Hematopoietic multipotent progenitor cell treated with erythropoietin and hydrocortisone succinate and interleukin-3 and kit ligand, for 4 days (in vitro differentiated cells): ENCODE data around the gene ANKRD29.
"Not testable (repeated sequence)": the region's sequence is repeated elsewhere in the genome, so short reads cannot be mapped to it uniquely, and the experiment has no call there.

ENCODE experiments used
- DNase-seq: peaks from one replicate; pipeline ENCODE4 v3.0.0-alpha.2; 2015

Gene ANKRD29

GRCh38 chr18:23613091-23613475, 49.6 kb downstream of the ANKRD29 start:
- not testable (repeated sequence) for DNase-seq

- DNase-seq, result no peak
These were observed 50.1 kb downstream of the ANKRD29 start for GRCh38 chr18:23612434-23613090.

DNA sequence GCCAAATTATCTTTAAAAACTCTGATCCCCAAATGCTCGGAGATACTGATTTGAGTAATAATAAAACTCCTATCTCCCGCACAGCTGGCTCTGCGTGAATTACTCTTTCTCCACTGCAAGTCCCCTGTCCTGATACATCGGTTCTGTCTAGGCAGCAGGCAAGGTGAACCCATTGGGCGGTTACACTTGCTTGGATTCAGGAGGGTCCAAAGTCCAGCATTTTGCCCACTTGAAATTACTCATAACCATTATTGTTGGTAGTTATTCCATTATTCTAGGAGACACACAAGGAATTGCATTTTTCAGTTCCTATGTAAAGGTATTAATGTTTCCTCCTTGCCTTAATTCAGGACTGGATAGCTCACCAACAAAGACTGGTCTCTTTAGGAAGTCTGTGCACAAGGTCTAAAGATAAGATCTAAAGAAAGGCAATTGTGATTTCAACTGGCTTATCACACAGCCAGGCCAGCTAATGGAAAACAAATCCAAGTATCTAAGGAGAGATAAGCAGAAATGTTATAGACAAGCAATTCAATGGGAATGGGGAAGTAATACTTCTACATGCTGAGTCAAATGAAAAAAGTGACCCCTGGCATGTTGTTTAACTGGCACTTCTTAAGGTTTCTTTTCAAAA, 53.2 kb downstream of the ANKRD29 start:
- DNase-seq, result no peak

DNA sequence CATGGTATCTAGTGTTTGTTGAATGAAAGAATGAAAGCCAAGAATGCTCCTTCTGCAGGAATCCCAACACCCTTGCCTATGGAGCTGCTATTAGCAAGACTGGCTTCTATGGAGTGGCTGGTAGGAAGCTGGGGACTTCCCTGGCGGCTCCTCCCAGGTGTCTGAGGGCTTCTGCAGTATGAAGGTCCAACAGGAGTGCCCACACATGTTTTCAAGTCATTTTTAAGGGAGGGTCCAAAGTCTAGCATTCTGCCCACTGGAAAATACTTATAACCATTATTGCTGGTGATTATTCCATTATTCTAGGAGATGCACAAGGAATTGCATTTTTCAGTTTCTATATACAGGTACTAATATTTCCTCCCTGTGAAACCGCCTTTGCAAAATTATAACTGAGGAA, 54.5 kb downstream of the ANKRD29 start:
- DNase-seq, result no peak

DNA sequence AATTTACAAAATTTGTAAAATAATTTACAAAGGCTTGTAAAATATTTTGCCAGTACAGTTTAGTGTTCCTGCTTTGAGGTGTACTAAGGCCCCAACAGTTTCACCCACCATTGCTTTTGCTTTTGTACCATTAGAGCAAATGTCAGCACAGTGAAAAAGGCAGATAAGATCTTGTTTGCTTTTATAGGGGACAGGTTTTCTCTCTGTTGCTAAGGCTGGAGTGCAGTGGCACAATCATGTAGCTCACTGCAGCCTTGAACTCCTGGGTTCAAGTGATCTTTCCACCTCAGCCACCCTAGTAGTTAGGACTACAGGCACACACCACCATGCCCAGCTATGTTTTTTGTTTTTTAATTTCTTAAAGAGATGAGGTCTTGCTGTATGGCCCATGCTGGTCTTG, 56.8 kb downstream of the ANKRD29 start:
- no peak for DNase-seq

DNA sequence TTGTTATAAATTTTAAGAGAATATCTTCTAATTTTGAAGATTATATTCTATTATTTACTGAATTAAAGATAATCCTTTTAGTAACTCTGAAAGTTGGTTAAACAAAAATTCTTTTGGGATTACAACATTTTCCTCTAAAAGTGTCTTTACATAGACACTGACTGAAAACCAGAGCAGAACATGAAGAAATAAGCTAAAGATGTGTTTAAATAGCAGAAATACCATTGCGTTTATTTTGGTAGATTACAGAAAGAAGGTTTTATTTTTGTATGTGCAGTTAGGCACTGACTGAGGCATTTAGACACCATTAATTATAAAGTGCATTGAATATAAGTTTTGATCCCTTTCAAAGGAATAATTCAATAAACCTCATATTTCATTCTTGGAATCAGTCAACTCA, 62.9 kb downstream of the ANKRD29 start:
- no peak for DNase-seq

GRCh38 chr18:23596183-23596582, 66.5 kb downstream of the ANKRD29 start:
- DNase-seq, result no peak

- no peak for DNase-seq
These were observed 67.1 kb downstream of the ANKRD29 start for GRCh38 chr18:23595591-23595990.

- DNase-seq, result no peak
These were observed 69.0 kb downstream of the ANKRD29 start for GRCh38 chr18:23593720-23594119.

DNA sequence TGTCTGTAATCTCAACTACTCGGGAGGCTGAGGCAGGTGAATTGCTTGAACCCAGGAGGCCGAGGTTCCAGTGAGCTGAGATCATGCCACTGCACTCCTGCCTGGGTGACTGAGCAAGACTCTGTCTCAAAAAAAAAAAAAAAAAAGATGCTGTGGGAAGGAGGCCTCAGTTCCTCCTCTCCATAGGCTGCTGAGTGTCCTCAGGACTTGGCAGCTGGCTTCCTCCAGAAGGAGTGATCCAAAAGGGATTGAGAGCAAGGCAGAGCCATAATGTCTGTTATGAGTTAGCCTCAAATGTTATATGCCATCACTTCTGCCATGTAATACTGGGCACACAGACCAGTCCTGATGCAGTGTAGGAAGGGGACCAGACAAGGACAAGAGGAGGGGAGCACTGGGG, 69.8 kb downstream of the ANKRD29 start:
- DNase-seq, result no peak

GRCh38 chr18:23591011-23591410, 71.7 kb downstream of the ANKRD29 start:
- DNase-seq, result no peak

DNA sequence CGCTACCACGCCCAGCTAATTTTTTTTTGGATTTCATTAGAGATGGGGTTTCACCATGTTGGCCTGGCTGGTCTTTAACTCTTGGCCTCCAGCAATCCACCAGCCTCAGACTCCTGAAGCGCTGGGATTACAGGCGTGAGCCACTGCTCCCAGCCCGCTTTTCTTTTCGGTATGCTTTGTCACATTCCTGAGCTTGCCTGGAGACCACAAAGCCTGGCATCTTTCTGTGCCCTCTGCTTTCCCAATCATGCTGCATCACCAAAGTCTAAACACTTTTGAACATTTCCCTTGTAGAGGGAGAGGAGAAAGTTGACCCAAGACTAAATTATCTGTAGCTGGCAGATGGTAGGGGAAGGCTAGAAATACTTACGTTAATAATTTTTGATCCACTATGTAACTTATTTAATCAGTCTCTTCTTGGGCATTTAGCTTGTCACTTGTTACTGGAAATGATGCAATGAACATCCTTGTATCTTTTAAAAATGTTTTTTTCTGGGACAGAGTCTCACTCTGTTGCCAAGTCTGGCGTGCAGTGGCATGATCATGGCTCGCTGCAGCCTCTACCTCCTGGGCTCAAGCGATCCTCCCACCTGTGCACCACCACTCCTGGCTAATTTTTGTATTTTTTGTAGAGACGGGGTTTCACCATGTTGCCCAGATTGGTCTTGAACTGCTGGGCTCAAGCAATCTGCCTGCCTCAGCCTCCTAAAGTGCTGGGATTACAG, 73.7 kb downstream of the ANKRD29 start:
- no peak for DNase-seq

- no peak for DNase-seq
These were observed 75.5 kb downstream of the ANKRD29 start for GRCh38 chr18:23587220-23587642.

DNA sequence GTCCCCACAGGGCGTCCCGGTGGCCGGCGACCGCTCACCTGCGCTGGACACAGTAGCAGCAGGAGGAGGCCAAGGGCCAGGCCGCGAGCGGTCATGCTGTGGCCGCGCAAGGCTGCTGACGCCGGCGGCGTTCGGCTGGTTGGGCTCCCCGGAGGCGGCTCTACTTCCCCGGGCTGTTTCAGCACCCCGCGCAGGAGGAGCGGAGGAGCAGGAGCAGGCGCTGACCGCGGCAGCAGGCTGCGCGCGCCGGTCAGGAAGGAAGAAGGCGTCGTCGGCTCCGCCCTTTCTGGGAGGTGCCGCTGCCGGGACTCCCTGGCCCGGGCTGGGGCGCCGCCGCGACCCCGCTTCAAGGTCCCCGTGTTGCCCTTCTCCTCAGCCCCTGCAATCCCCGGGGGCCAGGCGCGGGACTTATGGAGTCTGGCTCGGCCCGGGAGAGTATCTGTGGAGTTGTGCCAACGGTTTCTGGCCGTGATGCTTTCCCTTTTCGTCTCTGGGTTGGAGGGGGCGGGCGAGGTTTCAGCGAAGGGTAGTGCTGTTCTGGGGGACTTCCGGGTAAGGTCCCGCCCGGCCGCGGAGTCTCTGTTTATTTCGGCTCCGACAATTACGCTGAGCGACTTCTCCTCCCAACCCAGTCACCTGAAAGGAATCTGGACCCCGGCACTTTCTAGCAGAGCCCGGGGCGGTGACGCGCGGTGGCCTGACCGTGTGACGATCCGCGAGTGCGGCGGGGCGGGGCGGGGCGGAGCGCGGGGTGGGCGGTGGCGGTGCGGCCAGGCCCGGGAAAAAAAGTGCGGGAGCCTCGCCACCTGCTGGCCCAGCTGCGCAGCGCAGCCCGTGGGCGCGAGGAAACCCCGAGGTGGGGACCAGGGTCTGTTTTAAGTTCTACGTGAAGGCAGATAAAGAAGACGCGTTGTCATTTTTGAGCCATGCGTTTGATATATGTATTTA, 76.2 kb downstream of the ANKRD29 start, which contains the start of gene NPC1:
Gene NPC1 (minus strand): TSS at position 258 of the 948 bp plus-strand sequence. CDS start 163 bp downstream, at position 95.
- peak; percentile 97 for DNase-seq

GRCh38 chr18:23585897-23586248, 76.8 kb downstream of the ANKRD29 start:
- DNase-seq, result no peak

GRCh38 chr18:23585007-23585871, 77.5 kb downstream of the ANKRD29 start:
- peak; percentile 40 for DNase-seq

- no peak for DNase-seq
These were observed 78.4 kb downstream of the ANKRD29 start for GRCh38 chr18:23584019-23584983.

DNA sequence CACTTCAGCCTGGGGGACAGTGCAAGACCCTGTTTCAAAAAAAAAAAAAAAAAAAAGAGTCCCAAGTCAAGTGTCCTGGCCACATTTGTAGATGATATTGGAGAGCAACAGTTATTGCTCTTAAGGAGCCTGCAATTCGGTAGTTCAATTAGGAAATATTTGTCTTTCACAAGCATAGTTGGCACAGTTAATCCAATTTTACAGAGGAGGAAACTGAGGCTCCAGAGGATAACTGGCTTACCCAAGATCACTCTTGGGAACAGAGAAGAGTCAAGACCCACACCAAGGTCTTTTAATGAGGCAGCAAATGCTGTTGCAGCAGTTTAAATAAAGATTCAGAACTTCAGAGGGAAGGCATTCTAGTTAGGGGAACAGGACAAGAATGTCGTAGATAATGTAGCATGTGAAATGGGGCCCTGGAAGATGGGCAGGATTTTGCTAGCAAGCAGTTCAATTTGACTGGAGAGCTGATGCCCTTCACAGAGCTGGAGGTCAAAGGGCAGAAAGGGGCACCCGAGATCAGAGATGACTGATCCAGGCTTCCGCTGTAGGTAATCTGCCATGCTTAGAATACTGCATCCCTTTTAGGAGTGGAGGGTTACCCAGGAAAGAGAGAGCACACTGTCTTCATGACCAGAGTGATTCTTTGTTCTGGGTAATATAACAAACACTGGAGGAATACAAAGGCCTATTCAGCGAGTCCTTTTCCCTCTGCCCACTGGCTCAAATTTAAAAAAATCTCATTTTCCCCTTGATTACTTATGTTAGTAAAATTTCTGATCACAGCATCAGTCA, 79.4 kb downstream of the ANKRD29 start:
- no peak for DNase-seq

GRCh38 chr18:23580677-23581367, 81.9 kb downstream of the ANKRD29 start:
- no peak for DNase-seq
